A673 (cell line): Measurements from ENCODE around the gene LARGE1. TPM values are rescaled to one million over a fixed set of nuclear protein-coding genes. Genes with fewer than 3 reads are reported as not detected.

Experiments
- BruUV-seq: library from RNA; stranded (reverse); fragments of 400-500 nt; replicated peaks from 2 replicates; lab custom pipeline; 2021; lab: Mats Ljungman, UMichigan
- CTCF ChIA-PET: fragments of 300-600 bp; sonication (Branson Sonifier 250); formaldehyde crosslinking; loops from one replicate; lab custom pipeline; 2022; ENCODE audit warnings: antibody characterized with exemption; lab: Charles Lee
- POLR2A ChIA-PET: fragments of 300-600 bp; sonication (Branson Sonifier 250); formaldehyde crosslinking; loops from one replicate; lab custom pipeline; 2022; ENCODE audit warnings: antibody characterized with exemption; ENCODE audit not compliant: low non-redundant PET; lab: Charles Lee
- DNase-seq: peaks from one replicate; pipeline ENCODE4 v3.0.0-alpha.2; 2015; ENCODE audit warnings: low spot score
- H3K27ac ChIP-seq: fragments of 200-600 bp; sonication (generic); 2 replicates; pipeline ENCODE4 v1.5.1; 2016; ENCODE audit warnings: mixed run types, low read depth, mild to moderate bottlenecking, mixed read lengths, antibody characterized with exemption, low read length; ENCODE audit not compliant: poor library complexity, severe bottlenecking
- H3K27me3 ChIP-seq: fragments of 200-600 bp; sonication (generic); replicated peaks from 2 replicates; pipeline ENCODE4 v1.6.1; 2017; ENCODE audit warnings: mixed run types, low read depth, mild to moderate bottlenecking, mixed read lengths, antibody characterized with exemption, low read length; ENCODE audit not compliant: insufficient read depth, poor library complexity
- H3K36me3 ChIP-seq: fragments of 200-600 bp; sonication (generic); 2 replicates; pipeline ENCODE4 v1.6.1; 2016; ENCODE audit warnings: mixed run types, mild to moderate bottlenecking, mixed read lengths, antibody characterized with exemption, low read length; ENCODE audit not compliant: insufficient read depth, poor library complexity, severe bottlenecking
- H3K4me1 ChIP-seq: fragments of 200-600 bp; sonication (generic); 2 replicates; pipeline ENCODE4 v1.6.1; 2017; ENCODE audit warnings: mixed run types, mild to moderate bottlenecking, mixed read lengths, antibody characterized with exemption, low read length; ENCODE audit not compliant: insufficient read depth, poor library complexity, severe bottlenecking
- H3K4me3 ChIP-seq: fragments of 200-600 bp; sonication (generic); 2 replicates; pipeline ENCODE4 v1.5.1; 2016; ENCODE audit warnings: low read depth, mixed run types, mild to moderate bottlenecking, mixed read lengths, low read length; ENCODE audit not compliant: poor library complexity, severe bottlenecking
- H3K9me3 ChIP-seq: fragments of 200-600 bp; sonication (generic); 2 replicates; pipeline ENCODE4 v1.6.1; 2016; ENCODE audit warnings: mixed run types, low read depth, mild to moderate bottlenecking, mixed read lengths, antibody characterized with exemption, low read length; ENCODE audit not compliant: poor library complexity, severe bottlenecking
- CTCF ChIP-seq: fragments of 300-800, 200-600 bp; sonication (generic); conservative IDR thresholded peaks from 2 replicates; pipeline ENCODE4 v1.5.1; 2017; ENCODE audit warnings: low read depth, mild to moderate bottlenecking, antibody characterized with exemption, low read length, moderate library complexity, mixed read lengths
- EZH2 ChIP-seq: fragments of 200-600 bp; sonication (generic); IDR thresholded peaks from 2 replicates; pipeline ENCODE4 v1.6.1; 2017; ENCODE audit warnings: borderline replicate concordance, low read depth, mild to moderate bottlenecking, mixed read lengths, antibody characterized with exemption, low read length; ENCODE audit not compliant: poor library complexity, severe bottlenecking
- intact Hi-C: fragments of 100-400 bp; cut with micrococcal nuclease; formaldehyde crosslinking; loops from one replicate; pipeline ENCODE4 v1.10.0; 2022; ENCODE audit not compliant: unreplicated experiment
- total RNA-seq: library from RNA; stranded (reverse); gene quantifications from 2 replicates; pipeline ENCODE4 v1.2.3, GENCODE V29; 2021

Gene LARGE1
- total RNA-seq, 1 experiment from 2014 or later, result not detected

GRCh38 chr22:33555814-33556522 lies 364.3 kb downstream of the LARGE1 start:
- Histone ChIP-seq H3K9me3 (peaks cover 6% of the 10 kb centered on the region), H3K4me1 (no peaks in the 10 kb centered on the region), H3K4me3 (no peak overlapping the region), H3K27me3 (no peaks in the 10 kb centered on the region), H3K27ac (no peak overlapping the region), H3K36me3 (no peaks in the 10 kb centered on the region)
- no TSS peak for BruUV-seq
- ChIA-PET CTCF (no interaction called here), POLR2A (no interaction called here)
- no peak for TF ChIP-seq CTCF
- intact Hi-C loops, result no loop called here
- no peak for DNase-seq

GRCh38 chr22:33553493-33553892 lies 366.8 kb downstream of the LARGE1 start:
- intact Hi-C loops, result no loop called here
- CTCF ChIA-PET, result no interaction called here

GRCh38 chr22:33544707-33545106 lies 375.6 kb downstream of the LARGE1 start:
- Histone ChIP-seq H3K4me1 (no peaks in the 10 kb centered on the region), H3K9me3 (no peaks in the 10 kb centered on the region), H3K36me3 (no peaks in the 10 kb centered on the region), H3K4me3 (no peak overlapping the region), H3K27me3 (no peaks in the 10 kb centered on the region), H3K27ac (no peak overlapping the region)
- DNase-seq, result no peak
- BruUV-seq, result no TSS peak
- ChIA-PET CTCF (no interaction called here), POLR2A (no interaction called here)
- no peak for TF ChIP-seq CTCF
- TF ChIP-seq EZH2, result no peak
- intact Hi-C loops, result no loop called here

More at GRCh38 chr22:33553493-33553892, 366.8 kb downstream of the LARGE1 start:
- no TSS peak for BruUV-seq
- no peak overlapping the region for H3K4me3 ChIP-seq
- H3K4me1 ChIP-seq, result no peaks in the 10 kb centered on the region
- DNase-seq, result no peak
- no peak overlapping the region for H3K27ac ChIP-seq
- no peak for TF ChIP-seq EZH2
- TF ChIP-seq CTCF, result no peak
- no peaks in the 10 kb centered on the region for H3K27me3 ChIP-seq
- POLR2A ChIA-PET, result no interaction called here
- peaks cover 6% of the 10 kb centered on the region for H3K9me3 ChIP-seq
- H3K36me3 ChIP-seq, result no peaks in the 10 kb centered on the region
